ENCODE data around the gene FSIP1. TPM values are rescaled to one million over a fixed set of nuclear protein-coding genes. Genes with fewer than 3 reads are reported as not detected.
A peak's percentile ranks its signal among the peaks of the same experiment; 100 is the strongest.

The FSIP1 gene
- total RNA-seq, 1 experiment from 2014 or later = 0.61 TPM

GRCh38 chr15:39580485-39581241, 202.0 kb downstream of the FSIP1 start, which contains the start of gene THBS1 (continued):
- TF ChIP-seq MXD4 (CRISPR knock-in tag; IDR thresholded peaks at IDR 0.05; ENCODE audit: borderline replicate concordance) (no peak), MAX (CRISPR knock-in tag; IDR thresholded peaks at IDR 0.05) (peak; percentile 73), NR3C1 (CRISPR knock-in tag; conservative IDR thresholded peaks at IDR 0.05; ENCODE audit: low read depth) (0 out of 2 replicates have a peak, but pooled peaks have one; percentile 47), ZNF416 (CRISPR knock-in tag; IDR thresholded peaks at IDR 0.05) (peak; percentile 91; the same call in 1 of the 2 replicates), ETV6 (CRISPR knock-in tag; IDR thresholded peaks at IDR 0.05) (peak; percentile 76; the same call in 1 of the 2 replicates), ZNF671 (CRISPR knock-in tag; IDR thresholded peaks at IDR 0.05) (peak; percentile 48; the same call in 1 of the 2 replicates), NFYB (CRISPR knock-in tag; conservative IDR thresholded peaks at IDR 0.05; ENCODE audit: low read depth) (peak; percentile 75)

GRCh38 chr15:39580117-39580484, 202.5 kb downstream of the FSIP1 start:
- POLR2A ChIA-PET = interaction anchor here (0.5 to 3.1 kb wide), 20 partner anchors 15 to 1126 kb away, joined by 3 to 31 read pairs (median 4); partner anchors contain the start of gene FAM98B
- Mint-ChIP-seq H3K27ac (peak overlapping the region; percentile 99), H3K27me3 (ENCODE audit: low read depth) (peaks cover 16% of the 10 kb centered on the region), H3K4me1 (peaks cover 28% of the 10 kb centered on the region), H3K4me3 (peak overlapping the region; percentile 87), H3K9me3 (no peaks in the 10 kb centered on the region), H3K36me3 (peaks cover 25% of the 10 kb centered on the region)
- ATAC-seq = peak; percentile 38
- CTCF ChIA-PET = interaction anchor here (0.6 to 5.4 kb wide), 39 partner anchors 19 to 1126 kb away, joined by 3 to 44 read pairs (median 4); partner anchors contain the start of gene FAM98B
- peak; percentile 95 for DNase-seq (ENCODE audit: low spot score)
- TF ChIP-seq TCF7 (CRISPR knock-in tag; IDR thresholded peaks at IDR 0.05; ENCODE audit: low read depth) (no peak), EMX1 (CRISPR knock-in tag; IDR thresholded peaks at IDR 0.05) (0 out of 2 replicates have a peak, but pooled peaks have one; percentile 22), GABPB1 (CRISPR knock-in tag; IDR thresholded peaks at IDR 0.05) (peak; percentile 39; the same call in 1 of the 2 replicates), ZNF232 (CRISPR knock-in tag; IDR thresholded peaks at IDR 0.05) (0 out of 2 replicates have a peak, but pooled peaks have one; percentile 13), CTCF (IDR thresholded peaks at IDR 0.05) (peak; percentile 94)

GRCh38 chr15:39579487-39580116, 203.0 kb downstream of the FSIP1 start:
- Mint-ChIP-seq H3K27ac (peak overlapping the region; percentile 99), H3K4me3 (peak overlapping the region; percentile 87), H3K27me3 (ENCODE audit: low read depth) (peaks cover 16% of the 10 kb centered on the region), H3K4me1 (peaks cover 28% of the 10 kb centered on the region), H3K9me3 (no peaks in the 10 kb centered on the region), H3K36me3 (peaks cover 20% of the 10 kb centered on the region)
- ChIA-PET POLR2A (interaction anchor here (0.5 to 3.1 kb wide), 13 partner anchors 47 to 1125 kb away, joined by 3 to 24 read pairs (median 3); partner anchors contain the start of gene FAM98B), CTCF (interaction anchor here (0.6 to 5.4 kb wide), 39 partner anchors 20 to 1125 kb away, joined by 3 to 44 read pairs (median 4); partner anchors contain the start of gene FAM98B)
- ATAC-seq (peak; percentile 63), DNase-seq (ENCODE audit: low spot score) (peak; percentile 85)
- TF ChIP-seq ZNF425 (CRISPR knock-in tag; conservative IDR thresholded peaks at IDR 0.05) (no peak), ZBTB43 (CRISPR knock-in tag; IDR thresholded peaks at IDR 0.05) (no peak), CREM (CRISPR knock-in tag; IDR thresholded peaks at IDR 0.05) (no peak), TEAD4 (CRISPR knock-in tag; IDR thresholded peaks at IDR 0.05) (peak; percentile 86), NFYB (CRISPR knock-in tag; conservative IDR thresholded peaks at IDR 0.05; ENCODE audit: low read depth) (no peak), ZNF219 (CRISPR knock-in tag; IDR thresholded peaks at IDR 0.05; ENCODE audit: borderline replicate concordance) (no peak), SP1 (CRISPR knock-in tag; conservative IDR thresholded peaks at IDR 0.05) (no peak), TEAD1 (CRISPR knock-in tag; IDR thresholded peaks at IDR 0.05) (peak; percentile 81; the same call in 1 of the 2 replicates)
